ENCODE data around the gene PCDHGB1.
"Not testable (repeated sequence)": the region's sequence is repeated elsewhere in the genome, so short reads cannot be mapped to it uniquely, and the experiment has no call there.

The PCDHGB1 gene

DNA sequence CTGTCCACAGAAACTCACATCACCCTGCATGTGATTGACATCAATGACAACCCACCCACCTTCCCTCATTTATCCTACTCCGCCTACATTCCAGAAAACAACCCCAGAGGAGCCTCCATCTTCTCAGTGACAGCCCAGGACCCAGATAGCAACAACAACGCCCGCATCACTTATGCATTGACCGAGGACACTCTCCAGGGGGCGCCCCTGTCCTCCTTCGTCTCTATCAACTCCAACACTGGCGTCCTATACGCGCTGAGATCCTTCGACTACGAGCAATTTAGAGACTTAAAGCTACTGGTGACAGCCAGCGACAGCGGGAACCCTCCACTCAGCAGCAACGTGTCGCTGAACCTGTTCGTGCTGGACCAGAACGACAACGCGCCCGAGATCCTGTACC, 4.6 kb upstream of the PCDHGB1 start:
- in situ Hi-C loops (cut with MboI; ENCODE audit: low sequenced_read_pairs) = no loop called here

DNA sequence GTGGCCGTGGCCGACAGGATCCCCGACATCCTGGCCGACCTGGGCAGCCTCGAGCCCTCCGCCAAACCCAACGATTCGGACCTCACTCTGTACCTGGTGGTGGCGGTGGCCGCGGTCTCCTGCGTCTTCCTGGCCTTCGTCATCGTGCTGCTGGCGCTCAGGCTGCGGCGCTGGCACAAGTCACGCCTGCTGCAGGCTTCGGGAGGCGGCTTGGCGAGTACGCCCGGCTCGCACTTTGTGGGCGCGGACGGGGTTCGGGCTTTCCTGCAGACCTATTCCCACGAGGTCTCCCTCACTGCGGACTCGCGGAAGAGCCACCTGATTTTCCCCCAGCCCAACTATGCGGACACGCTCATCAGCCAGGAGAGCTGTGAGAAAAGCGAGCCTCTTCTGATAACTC, 3.9 kb upstream of the PCDHGB1 start:
- in situ Hi-C loops (cut with MboI; ENCODE audit: low sequenced_read_pairs) = not testable (repeated sequence)

DNA sequence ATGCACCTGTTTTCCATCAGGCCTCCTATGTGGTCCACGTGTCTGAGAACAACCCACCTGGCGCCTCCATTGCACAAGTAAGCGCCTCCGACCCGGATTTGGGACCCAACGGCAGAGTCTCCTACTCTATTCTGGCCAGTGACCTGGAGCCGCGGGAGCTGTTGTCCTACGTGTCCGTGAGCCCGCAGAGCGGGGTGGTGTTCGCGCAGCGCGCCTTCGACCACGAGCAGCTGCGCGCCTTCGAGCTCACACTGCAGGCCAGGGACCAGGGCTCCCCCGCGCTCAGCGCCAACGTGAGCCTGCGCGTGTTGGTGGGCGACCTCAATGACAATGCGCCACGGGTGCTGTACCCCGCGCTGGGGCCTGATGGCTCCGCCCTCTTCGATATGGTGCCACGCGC, 1.7 kb downstream of the PCDHGB1 start:
- in situ Hi-C loops (cut with MboI; ENCODE audit: low sequenced_read_pairs) = no loop called here

DNA sequence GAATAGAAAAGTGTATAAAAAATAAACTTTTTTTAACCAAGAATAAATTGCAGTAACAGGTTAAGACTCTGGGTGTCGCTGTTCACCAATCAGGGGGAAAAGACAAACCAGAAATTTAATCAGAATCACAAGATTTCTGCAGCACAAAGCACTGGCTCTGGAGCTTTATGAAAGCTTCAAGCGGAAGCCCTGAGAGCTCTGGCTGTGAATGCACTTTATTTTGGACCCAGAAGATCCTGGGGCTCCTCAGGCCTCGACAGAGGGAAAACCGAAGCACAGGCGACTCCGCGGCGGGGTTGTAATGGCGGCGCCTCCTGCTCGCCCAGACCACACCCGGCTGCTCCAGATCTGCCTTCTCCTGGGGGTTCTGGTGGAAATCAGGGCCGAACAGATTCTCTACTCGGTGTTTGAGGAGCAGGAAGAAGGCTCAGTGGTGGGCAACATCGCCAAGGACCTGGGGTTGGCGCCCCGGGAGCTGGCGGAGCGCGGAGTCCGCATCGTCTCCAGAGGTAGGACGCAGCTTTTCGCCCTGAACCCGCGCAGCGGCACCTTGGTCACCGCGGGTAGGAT, 5.1 kb downstream of the PCDHGB1 start, which contains the start of gene PCDHGA4:
Gene PCDHGA4 (plus strand): TSS at position 122 of the 570 bp plus-strand sequence. CDS start 87 bp downstream, at position 209.
- in situ Hi-C loops (cut with MboI; ENCODE audit: low sequenced_read_pairs) = no loop called here

DNA sequence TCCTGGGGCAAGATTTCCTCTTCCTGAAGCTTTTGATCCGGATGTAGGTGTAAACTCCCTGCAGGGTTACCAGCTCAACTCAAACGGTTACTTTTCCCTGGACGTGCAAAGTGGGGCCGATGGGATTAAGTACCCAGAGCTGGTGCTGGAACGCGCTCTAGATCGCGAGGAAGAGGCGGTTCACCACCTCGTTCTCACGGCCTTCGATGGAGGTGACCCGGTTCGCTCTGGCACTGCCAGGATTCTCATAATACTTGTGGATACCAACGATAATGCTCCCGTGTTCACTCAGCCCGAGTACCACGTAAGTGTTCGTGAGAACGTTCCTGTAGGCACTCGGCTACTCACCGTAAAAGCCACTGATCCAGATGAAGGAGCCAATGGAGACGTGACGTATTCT, 5.7 kb downstream of the PCDHGB1 start:
- in situ Hi-C loops (cut with MboI; ENCODE audit: low sequenced_read_pairs) = no loop called here

DNA sequence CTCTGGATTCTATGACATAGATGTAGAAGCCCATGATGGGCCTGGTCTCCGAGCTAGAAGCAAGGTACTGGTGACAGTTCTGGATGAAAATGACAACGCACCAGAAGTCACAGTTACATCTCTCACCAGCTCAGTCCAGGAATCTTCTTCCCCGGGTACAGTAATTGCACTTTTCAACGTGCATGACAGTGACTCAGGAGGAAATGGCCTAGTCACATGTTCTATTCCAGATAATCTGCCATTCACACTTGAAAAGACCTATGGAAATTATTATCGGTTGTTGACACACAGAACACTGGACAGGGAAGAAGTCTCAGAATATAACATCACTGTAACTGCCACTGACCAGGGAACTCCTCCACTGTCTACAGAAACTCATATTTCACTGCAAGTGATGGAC, 6.2 kb downstream of the PCDHGB1 start:
- in situ Hi-C loops (cut with MboI; ENCODE audit: low sequenced_read_pairs) = no loop called here

DNA sequence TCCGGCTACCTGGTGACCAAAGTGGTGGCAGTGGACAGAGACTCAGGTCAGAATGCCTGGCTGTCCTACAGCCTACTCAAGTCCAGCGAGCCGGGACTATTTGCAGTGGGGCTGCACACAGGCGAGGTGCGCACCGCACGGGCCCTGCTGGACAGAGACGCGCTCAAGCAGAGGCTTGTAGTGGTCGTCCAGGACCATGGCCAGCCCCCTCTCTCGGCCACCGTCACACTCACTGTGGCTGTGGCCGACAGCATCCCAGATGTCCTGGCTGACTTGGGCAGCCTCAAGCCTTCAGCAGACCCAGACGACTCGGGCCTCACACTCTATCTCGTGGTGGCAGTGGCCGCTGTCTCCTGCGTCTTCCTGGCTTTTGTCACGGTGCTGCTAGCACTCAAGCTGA, 7.1 kb downstream of the PCDHGB1 start:
- in situ Hi-C loops (cut with MboI; ENCODE audit: low sequenced_read_pairs) = no loop called here

DNA sequence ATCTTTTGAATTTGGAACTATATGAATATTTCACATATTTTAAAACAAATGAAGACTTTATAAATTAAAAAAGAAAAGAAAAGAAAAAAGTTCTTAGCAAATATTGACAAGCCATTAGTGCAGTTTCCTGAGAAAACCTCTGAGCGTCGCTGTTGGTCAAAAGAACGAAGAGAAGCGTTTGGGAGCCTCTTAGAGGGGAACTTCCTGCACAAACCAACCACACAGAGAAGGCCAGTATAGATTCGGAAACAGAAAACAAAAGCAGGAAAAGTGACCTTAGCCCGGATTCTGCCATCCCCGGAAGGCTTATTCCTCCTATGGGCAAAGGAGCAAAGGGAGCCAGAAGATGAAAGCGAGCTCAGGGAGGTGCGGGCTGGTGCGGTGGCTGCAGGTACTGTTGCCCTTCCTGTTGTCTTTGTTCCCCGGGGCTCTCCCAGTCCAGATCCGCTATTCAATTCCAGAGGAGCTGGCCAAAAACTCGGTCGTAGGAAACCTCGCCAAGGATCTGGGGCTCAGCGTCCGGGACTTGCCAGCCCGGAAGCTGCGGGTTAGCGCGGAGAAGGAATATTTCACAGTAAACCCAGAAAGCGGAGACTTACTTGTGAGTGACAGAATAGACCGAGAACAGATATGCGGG, 10.0 kb downstream of the PCDHGB1 start, which contains the start of gene PCDHGB2:
Gene PCDHGB2 (plus strand): TSS at position 205 of the 637 bp plus-strand sequence. CDS start 142 bp downstream, at position 347.
- in situ Hi-C loops (cut with MboI; ENCODE audit: low sequenced_read_pairs) = no loop called here

DNA sequence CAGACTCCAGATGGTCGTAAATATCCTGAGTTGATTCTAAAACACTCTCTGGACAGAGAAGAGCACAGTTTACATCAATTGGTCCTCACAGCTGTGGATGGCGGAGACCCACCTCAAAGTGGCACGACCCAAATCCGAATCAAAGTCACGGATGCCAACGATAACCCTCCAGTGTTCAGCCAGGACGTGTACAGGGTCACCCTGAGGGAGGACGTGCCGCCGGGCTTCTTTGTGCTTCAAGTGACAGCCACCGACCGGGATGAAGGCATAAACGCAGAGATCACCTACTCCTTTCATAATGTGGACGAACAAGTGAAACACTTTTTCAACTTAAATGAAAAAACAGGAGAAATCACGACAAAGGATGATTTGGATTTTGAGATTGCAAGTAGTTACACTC, 10.8 kb downstream of the PCDHGB1 start:
- in situ Hi-C loops (cut with MboI; ENCODE audit: low sequenced_read_pairs) = no loop called here

DNA sequence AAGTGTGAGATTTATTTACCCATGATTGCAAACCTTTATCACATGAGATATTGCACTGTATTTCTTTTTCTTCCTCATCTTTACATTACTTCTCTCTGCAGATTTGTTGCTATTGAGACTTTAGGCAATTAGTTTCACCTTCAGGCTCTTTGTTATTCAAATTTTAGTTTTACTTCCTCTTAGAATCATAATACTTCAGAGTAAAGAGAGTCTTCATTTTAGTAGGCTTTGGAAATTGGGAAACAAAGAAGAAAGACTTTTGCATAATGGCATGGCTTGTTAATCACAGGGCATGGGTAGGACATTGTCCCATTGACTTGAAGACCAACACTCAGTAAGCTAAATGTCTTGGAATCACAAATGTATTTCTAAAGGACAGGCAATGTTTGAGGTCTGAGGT, 12.8 kb downstream of the PCDHGB1 start:
- in situ Hi-C loops (cut with MboI; ENCODE audit: low sequenced_read_pairs) = no loop called here

DNA sequence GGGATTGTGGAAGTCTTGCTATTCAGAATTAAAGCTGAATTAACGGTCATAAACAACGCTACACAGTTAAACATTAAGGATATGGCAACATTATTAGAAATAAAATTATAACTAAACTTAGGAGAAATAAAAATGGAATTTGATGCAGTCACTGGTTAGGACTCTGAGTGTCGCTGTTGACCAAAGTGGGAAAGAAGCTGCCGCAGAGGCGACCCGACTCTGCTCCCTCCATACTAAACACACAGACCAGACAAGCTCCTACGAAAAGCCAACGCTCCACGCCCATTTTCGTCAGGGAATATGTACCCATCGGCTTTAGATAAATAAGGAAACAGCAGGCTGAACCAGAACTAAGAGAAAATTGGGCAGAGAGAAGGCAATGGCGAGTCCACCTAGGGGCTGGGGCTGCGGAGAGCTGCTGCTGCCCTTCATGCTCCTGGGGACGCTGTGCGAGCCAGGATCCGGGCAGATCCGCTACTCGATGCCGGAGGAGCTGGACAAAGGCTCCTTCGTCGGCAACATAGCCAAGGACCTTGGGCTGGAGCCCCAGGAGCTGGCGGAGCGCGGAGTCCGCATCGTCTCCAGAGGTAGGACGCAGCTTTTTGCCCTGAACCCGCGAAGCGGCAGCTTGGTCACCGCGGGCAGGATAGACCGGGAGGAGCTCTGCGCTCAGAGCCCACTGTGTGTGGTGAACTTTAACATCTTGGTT, 14.2 kb downstream of the PCDHGB1 start, which contains the start of gene PCDHGA5:
Gene PCDHGA5 (plus strand): TSS at position 211 of the 709 bp plus-strand sequence. CDS start 169 bp downstream, at position 380.
- in situ Hi-C loops (cut with MboI; ENCODE audit: low sequenced_read_pairs) = no loop called here

DNA sequence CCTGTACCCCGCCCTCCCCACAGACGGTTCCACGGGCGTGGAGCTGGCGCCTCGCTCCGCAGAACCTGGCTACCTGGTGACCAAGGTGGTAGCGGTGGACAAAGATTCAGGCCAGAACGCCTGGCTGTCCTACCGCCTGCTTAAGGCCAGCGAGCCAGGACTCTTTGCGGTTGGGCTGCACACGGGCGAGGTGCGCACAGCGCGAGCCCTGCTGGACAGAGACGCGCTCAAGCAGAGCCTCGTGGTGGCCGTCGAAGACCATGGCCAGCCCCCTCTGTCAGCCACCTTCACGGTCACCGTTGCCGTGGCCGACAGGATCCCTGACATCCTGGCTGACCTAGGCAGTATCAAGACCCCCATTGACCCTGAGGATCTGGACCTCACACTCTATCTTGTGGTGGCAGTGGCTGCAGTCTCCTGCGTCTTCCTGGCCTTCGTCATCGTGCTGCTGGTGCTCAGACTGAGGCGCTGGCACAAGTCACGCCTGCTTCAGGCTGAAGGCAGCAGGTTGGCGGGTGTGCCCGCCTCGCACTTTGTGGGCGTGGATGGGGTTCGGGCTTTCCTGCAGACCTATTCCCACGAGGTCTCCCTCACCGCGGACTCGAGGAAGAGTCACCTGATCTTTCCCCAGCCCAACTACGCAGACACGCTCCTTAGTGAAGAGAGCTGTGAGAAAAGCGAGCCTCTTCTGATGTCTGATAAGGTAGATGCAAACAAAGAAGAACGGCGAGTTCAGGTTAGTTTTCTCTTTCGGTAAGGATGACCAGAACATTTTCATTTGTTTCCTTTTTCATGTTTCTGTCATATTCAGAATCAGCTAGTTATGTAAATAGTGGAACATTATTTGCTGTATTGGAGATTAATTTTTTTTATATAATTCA, 16.4 kb downstream of the PCDHGB1 start:
- in situ Hi-C loops (cut with MboI; ENCODE audit: low sequenced_read_pairs) = no loop called here

DNA sequence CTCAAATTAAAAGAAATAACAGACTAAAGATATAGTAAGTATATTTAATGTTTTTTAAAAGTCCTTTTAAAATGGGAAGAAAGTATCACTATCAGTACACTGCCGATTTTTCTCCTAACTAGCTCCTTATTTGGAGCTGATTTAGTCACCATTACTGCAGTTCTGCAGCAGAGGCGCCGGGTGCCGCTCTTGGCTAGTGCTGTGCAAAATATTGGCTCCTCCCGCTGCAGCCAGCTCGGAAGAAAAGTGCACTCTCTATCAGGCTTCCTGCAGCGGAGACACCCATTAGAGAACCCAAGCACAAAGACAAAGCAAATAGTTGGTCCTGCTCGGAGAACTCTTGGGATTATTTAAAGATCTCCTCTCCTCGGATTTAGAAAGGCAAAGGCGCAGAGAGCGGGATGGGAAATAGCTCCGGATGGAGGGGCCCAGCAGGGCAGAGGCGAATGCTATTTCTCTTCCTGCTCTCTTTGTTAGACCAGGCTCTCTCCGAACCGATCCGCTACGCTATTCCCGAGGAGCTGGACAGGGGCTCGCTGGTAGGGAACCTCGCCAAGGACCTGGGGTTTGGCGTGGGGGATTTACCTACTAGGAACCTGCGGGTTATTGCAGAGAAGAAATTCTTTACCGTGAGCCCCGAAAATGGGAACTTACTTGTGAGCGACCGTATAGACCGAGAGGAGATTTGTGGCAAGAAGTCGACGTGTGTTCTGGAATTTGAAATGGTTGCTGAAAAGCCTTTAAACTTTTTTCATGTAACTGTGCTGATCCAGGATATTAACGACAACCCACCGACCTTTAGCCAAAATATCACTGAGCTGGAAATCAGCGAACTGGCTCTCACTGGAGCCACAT, 20.3 kb downstream of the PCDHGB1 start, which contains the start of gene PCDHGB3:
Gene PCDHGB3 (plus strand): TSS at position 249 of the 855 bp plus-strand sequence. CDS start 153 bp downstream, at position 402.
- in situ Hi-C loops (cut with MboI; ENCODE audit: low sequenced_read_pairs) = no loop called here

DNA sequence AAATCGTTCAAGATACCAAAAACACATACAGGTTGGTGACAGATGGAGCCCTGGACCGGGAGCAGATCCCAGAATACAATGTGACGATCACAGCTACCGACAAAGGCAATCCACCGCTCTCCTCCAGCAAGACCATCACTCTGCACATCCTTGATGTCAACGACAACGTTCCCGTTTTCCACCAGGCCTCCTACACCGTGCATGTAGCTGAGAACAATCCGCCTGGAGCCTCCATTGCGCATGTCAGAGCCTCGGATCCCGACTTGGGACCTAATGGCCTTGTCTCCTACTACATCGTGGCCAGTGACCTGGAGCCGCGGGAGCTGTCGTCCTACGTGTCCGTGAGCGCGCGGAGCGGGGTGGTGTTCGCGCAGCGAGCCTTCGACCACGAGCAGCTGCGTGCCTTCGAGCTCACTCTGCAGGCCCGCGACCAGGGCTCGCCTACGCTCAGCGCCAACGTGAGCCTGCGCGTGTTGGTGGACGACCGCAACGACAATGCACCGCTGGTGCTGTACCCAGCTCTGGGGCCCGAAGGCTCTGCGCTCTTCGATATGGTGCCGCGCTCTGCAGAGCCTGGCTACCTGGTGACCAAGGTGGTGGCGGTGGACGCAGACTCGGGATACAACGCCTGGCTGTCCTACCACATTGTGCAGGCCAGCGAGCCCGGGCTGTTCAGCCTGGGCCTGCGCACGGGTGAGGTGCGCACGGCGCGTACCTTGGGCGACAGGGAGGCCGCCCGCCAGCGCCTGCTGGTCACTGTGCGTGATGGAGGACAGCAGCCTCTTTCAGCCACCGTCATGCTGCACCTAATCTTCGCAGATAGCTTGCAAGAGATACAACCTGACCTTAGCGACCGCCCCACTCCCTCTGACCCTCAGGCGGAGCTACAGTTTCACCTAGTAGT, 21.9 kb downstream of the PCDHGB1 start:
- in situ Hi-C loops (cut with MboI; ENCODE audit: low sequenced_read_pairs) = no loop called here

DNA sequence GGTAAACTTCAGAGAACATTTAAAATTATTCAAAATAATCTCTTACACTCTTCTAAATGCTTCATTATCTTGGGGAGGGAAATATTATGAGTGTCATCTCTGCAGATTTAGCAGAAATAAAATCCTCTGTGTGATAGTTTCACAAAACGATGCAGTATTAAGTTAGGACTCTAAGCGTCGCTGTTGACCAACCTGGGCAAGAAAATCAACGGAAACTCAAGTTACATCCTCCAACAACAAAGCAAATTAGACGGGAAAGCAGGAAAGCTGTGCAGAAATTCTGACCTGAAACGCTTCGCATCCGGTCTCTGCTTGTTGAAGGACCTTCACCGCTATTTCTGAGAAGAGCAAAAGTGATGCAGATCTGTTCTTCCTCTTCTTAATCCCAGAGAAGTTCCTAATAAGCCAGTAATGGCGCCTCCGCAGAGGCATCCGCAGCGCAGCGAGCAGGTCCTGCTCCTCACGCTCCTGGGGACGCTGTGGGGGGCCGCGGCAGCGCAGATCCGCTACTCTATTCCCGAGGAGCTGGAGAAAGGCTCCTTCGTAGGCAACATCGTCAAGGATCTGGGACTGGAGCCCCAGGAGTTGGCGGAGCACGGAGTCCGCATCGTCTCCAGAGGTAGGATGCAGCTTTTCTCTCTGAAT, 23.9 kb downstream of the PCDHGB1 start, which contains the start of gene PCDHGA6:
Gene PCDHGA6 (plus strand): TSS at position 219 of the 645 bp plus-strand sequence. CDS start 193 bp downstream, at position 412.
- in situ Hi-C loops (cut with MboI; ENCODE audit: low sequenced_read_pairs) = no loop called here

DNA sequence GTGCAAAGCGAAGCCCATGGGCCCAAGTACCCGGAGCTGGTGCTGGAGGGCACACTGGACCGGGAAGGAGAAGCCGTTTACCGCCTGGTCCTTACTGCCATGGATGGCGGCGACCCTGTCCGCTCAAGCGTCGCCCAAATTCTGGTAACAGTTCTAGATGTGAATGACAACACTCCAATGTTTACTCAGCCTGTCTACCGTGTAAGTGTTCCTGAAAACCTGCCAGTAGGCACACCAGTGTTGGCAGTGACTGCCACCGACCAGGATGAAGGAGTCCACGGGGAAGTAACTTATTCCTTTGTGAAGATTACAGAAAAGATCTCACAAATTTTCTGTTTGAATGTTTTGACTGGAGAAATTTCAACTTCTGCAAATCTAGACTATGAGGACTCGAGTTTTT, 24.7 kb downstream of the PCDHGB1 start:
- in situ Hi-C loops (cut with MboI; ENCODE audit: low sequenced_read_pairs) = no loop called here

DNA sequence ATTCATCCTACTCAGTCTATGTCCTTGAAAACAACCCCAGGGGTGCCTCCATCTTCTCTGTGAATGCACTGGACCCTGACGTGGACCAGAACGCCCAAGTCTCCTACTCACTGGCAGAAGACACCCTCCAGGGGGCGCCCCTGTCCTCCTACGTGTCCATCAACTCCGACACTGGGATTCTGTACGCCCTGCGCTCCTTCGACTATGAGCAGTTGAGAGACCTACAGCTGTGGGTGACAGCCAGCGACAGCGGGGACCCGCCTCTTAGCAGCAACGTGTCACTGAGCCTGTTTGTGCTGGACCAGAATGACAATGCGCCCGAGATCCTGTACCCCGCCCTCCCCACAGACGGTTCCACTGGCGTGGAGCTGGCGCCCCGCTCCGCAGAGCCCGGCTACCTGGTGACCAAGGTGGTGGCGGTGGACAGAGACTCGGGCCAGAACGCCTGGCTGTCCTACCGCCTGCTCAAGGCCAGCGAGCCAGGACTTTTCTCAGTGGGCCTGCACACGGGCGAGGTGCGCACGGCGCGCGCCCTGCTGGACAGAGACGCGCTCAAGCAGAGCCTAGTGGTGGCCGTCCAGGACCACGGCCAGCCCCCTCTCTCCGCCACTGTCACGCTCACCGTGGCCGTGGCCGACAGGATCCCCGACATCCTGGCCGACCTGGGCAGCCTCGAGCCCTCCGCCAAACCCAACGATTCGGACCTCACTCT, 25.7 kb downstream of the PCDHGB1 start:
- in situ Hi-C loops (cut with MboI; ENCODE audit: low sequenced_read_pairs) = not testable (repeated sequence)

Measured in HL-60/S4 treated with retinoic acid at 250 ng/mL for 4 days and 3 days (cell line).